ENCODE measurements around the gene NRF1. TPM values are rescaled to one million over a fixed set of nuclear protein-coding genes. Genes with fewer than 3 reads are reported as not detected.
"Not testable (repeated sequence)": the region's sequence is repeated elsewhere in the genome, so short reads cannot be mapped to it uniquely, and the experiment has no call there.

Gene NRF1
- polyA plus RNA-seq (ENCODE audit: insufficient read length in 4 of 4): 10 to 100 TPM; 19.4 to 26.1 (median 22.8) TPM

- peak; percentile 52 to 79 (median 66) for DNase-seq (ENCODE audit: low read depth in 4 of 4, low spot score in 2 of 4)
Observed at GRCh38 chr7:129611246-129612111, at the start of gene NRF1. TSS of gene NRF1 (plus strand) at chr7:129611720. CDS start at chr7:129657352, 45,632 bp downstream.

GRCh38 chr7:129566323-129566722 is 45.2 kb upstream of the NRF1 start:
- not testable (repeated sequence) for DNase-seq (ENCODE audit: low read depth in 4 of 4, low spot score in 2 of 4)

GRCh38 chr7:129567377-129567776 is 44.1 kb upstream of the NRF1 start:
- no peak for DNase-seq (ENCODE audit: low read depth in 4 of 4, low spot score in 2 of 4)

- no peak for DNase-seq (ENCODE audit: low read depth in 4 of 4, low spot score in 2 of 4)
Observed at GRCh38 chr7:129568240-129568639, 43.3 kb upstream of the NRF1 start.

GRCh38 chr7:129569326-129569725 is 42.2 kb upstream of the NRF1 start:
- DNase-seq (ENCODE audit: low read depth in 4 of 4, low spot score in 2 of 4): no peak

GRCh38 chr7:129569811-129570215 is 41.7 kb upstream of the NRF1 start:
- no peak for DNase-seq (ENCODE audit: low read depth in 4 of 4, low spot score in 2 of 4)

- DNase-seq (ENCODE audit: low read depth in 4 of 4, low spot score in 2 of 4): no peak
Observed at GRCh38 chr7:129571201-129571600, 40.3 kb upstream of the NRF1 start.

GRCh38 chr7:129572205-129572604 is 39.3 kb upstream of the NRF1 start:
- DNase-seq (ENCODE audit: low read depth in 4 of 4, low spot score in 2 of 4): no peak

GRCh38 chr7:129574487-129574886 is 37.0 kb upstream of the NRF1 start:
- no peak for DNase-seq (ENCODE audit: low read depth in 4 of 4, low spot score in 2 of 4)

GRCh38 chr7:129575699-129576098 is 35.8 kb upstream of the NRF1 start:
- DNase-seq (ENCODE audit: low read depth in 4 of 4, low spot score in 2 of 4): no peak

GRCh38 chr7:129576138-129576537 is 35.4 kb upstream of the NRF1 start:
- no peak for DNase-seq (ENCODE audit: low read depth in 4 of 4, low spot score in 2 of 4)

GRCh38 chr7:129578829-129579228 is 32.7 kb upstream of the NRF1 start:
- no peak for DNase-seq (ENCODE audit: low read depth in 4 of 4, low spot score in 2 of 4)

- not testable (repeated sequence) for DNase-seq (ENCODE audit: low read depth in 4 of 4, low spot score in 2 of 4)
Observed at GRCh38 chr7:129586179-129586578, 25.3 kb upstream of the NRF1 start.

- no peak for DNase-seq (ENCODE audit: low read depth in 4 of 4, low spot score in 2 of 4)
Observed at GRCh38 chr7:129588268-129588667, 23.3 kb upstream of the NRF1 start.

- DNase-seq (ENCODE audit: low read depth in 4 of 4, low spot score in 2 of 4): no peak
Observed at GRCh38 chr7:129591868-129592267, 19.7 kb upstream of the NRF1 start.

- not testable (repeated sequence) for DNase-seq (ENCODE audit: low read depth in 4 of 4, low spot score in 2 of 4)
Observed at GRCh38 chr7:129596386-129596785, 15.1 kb upstream of the NRF1 start.

- DNase-seq (ENCODE audit: low read depth in 4 of 4, low spot score in 2 of 4): no peak
Observed at GRCh38 chr7:129597672-129598071, 13.8 kb upstream of the NRF1 start.

GRCh38 chr7:129599174-129599573 is 12.3 kb upstream of the NRF1 start:
- DNase-seq (ENCODE audit: low read depth in 4 of 4, low spot score in 2 of 4): no peak

- not testable (repeated sequence) for DNase-seq (ENCODE audit: low read depth in 4 of 4, low spot score in 2 of 4)
Observed at GRCh38 chr7:129603594-129603993, 7.9 kb upstream of the NRF1 start.

GRCh38 chr7:129604021-129604420 is 7.5 kb upstream of the NRF1 start:
- not testable (repeated sequence) for DNase-seq (ENCODE audit: low read depth in 4 of 4, low spot score in 2 of 4)

- DNase-seq (ENCODE audit: low read depth in 4 of 4, low spot score in 2 of 4): no peak
Observed at GRCh38 chr7:129604713-129605437, 6.6 kb upstream of the NRF1 start.

Measured in left renal cortex interstitium (tissue), 4 donors.